K562 (cell line): ENCODE data around the gene SFPQ. TPM values are rescaled to one million over a fixed set of nuclear protein-coding genes. Genes with fewer than 3 reads are reported as not detected.

Source experiments
- ATAC-seq: fragments of 200-7000 bp; cut with Tn5 transposase; 3 replicates; pipeline ENCODE4 v1.9.1; 2020; ENCODE audit warnings: moderate library complexity
- BruUV-seq: library from RNA; stranded (reverse); fragments of 400-500 nt; replicated peaks from 2 replicates; lab custom pipeline; 2021; lab: Mats Ljungman, UMichigan
- CTCF ChIA-PET: fragments of 300-600 bp; formaldehyde crosslinking; extraction: SDS; loops from one replicate; lab custom pipeline; 2021; ENCODE audit warnings: low intra/inter-chr PET ratio; lab: Yijun Ruan, JAX
- POLR2A ChIA-PET: fragments of 300-600, 350-650 bp; sonication (Branson Sonifier 250); formaldehyde crosslinking; extraction: SDS; loops from one replicate; lab custom pipeline; 2021; ENCODE audit warnings: antibody characterized with exemption, inconsistent platforms; lab: Yijun Ruan, JAX
- DNase-seq, 4 experiments: peaks; one replicate each; pipeline versions ENCODE4 v3.0.0 to v3.0.0-alpha.2; 2011 to 2018; ENCODE audit warnings: low spot score in 3 of 4, mixed read lengths in 3 of 4; ENCODE audit errors: extremely low read depth in 1 of 4
- FAIRE-seq: peaks from 2 replicates; lab custom pipeline; 2011; peaks lifted over from hg19 to GRCh38; lab: Jason Lieb, UNC
- H2AFZ ChIP-seq: 2 replicates; pipeline ENCODE4 v1.6.0; 2011; ENCODE audit warnings: low read depth, low read length, control low read depth, inconsistent platforms
- H3K27ac ChIP-seq: fragments of 200-600 bp; 3 replicates; pipeline ENCODE4 v1.8.0; 2011; ENCODE audit warnings: low read depth, mild to moderate bottlenecking, control low read depth, inconsistent platforms, low read length, moderate library complexity, mixed read lengths; ENCODE audit errors: extremely low read depth
- H3K27me3 ChIP-seq, 2 experiments: fragments of 300-600 bp in 1 of 2; 2 replicates in 1 of 2; 3 replicates in 1 of 2; pipeline versions ENCODE4 v1.6.0 to v1.8.0; 2011; ENCODE audit warnings: inconsistent platforms in 2 of 2, low read length in 2 of 2, mild to moderate bottlenecking in 1 of 2, mixed read lengths in 1 of 2, moderate library complexity in 1 of 2; ENCODE audit not compliant: control insufficient read depth in 2 of 2, insufficient read depth in 2 of 2
- H3K36me3 ChIP-seq: fragments of 300-600 bp; 3 replicates; pipeline ENCODE4 v1.8.0; 2011; ENCODE audit warnings: mild to moderate bottlenecking, low read length, inconsistent platforms; ENCODE audit not compliant: control insufficient read depth, insufficient read depth
- H3K4me1 ChIP-seq, 2 experiments: fragments of 200-600 bp in 1 of 2; replicated peaks in 1 of 2; 2 replicates in 1 of 2; 3 replicates in 1 of 2; pipeline versions ENCODE4 v1.5.1 to v1.8.0; 2011; ENCODE audit warnings: inconsistent platforms in 2 of 2, low read length in 2 of 2, mild to moderate bottlenecking in 1 of 2, mixed read lengths in 1 of 2, moderate library complexity in 1 of 2; ENCODE audit not compliant: control insufficient read depth in 2 of 2, insufficient read depth in 2 of 2
- H3K4me2 ChIP-seq: 2 replicates; pipeline ENCODE4 v1.6.1; 2011; ENCODE audit warnings: low read length, control low read depth, inconsistent platforms, mixed read lengths; ENCODE audit not compliant: insufficient read depth
- H3K4me3 ChIP-seq: fragments of 200-600 bp; sonication (generic), shearing (Covaris generic); 2 replicates; pipeline ENCODE4 v1.5.1; 2016; ENCODE audit warnings: control low read depth, inconsistent platforms
- H3K79me2 ChIP-seq: fragments of 200-600 bp; 3 replicates; pipeline ENCODE4 v1.8.0; 2011; ENCODE audit warnings: low read length, inconsistent platforms; ENCODE audit not compliant: control insufficient read depth, insufficient read depth
- H3K9ac ChIP-seq, 2 experiments: 2 replicates each; pipeline versions ENCODE4 v1.6.0 to v1.6.1; 2011; ENCODE audit warnings: low read depth in 2 of 2, low read length in 2 of 2, control low read depth in 1 of 2, inconsistent platforms in 1 of 2, mild to moderate bottlenecking in 1 of 2, mixed read lengths in 1 of 2; ENCODE audit not compliant: insufficient read depth in 1 of 2
- H3K9me1 ChIP-seq: one replicate; pipeline ENCODE4 v1.6.0; 2011; ENCODE audit warnings: inconsistent platforms, mild to moderate bottlenecking, low read length, moderate library complexity; ENCODE audit not compliant: control insufficient read depth, insufficient read depth
- H3K9me3 ChIP-seq: replicated peaks from 2 replicates; pipeline ENCODE4 v1.5.1; 2011; ENCODE audit warnings: low read depth, low read length, inconsistent platforms; ENCODE audit not compliant: control insufficient read depth, insufficient read depth
- H4K20me1 ChIP-seq: replicated peaks from 2 replicates; pipeline ENCODE4 v1.6.1; 2011; ENCODE audit warnings: low read length, inconsistent platforms, mixed read lengths; ENCODE audit not compliant: control insufficient read depth, insufficient read depth
- FIP1L1 ChIP-seq: fragments of 200-400 bp; formaldehyde crosslinking; IDR thresholded peaks from 2 replicates; pipeline ENCODE4 v1.6.1; 2018; ENCODE audit warnings: mild to moderate bottlenecking, low read depth, low read length; ENCODE audit not compliant: poor library complexity, severe bottlenecking
- GTF2A2 ChIP-seq: IDR thresholded peaks from 2 replicates; pipeline ENCODE4 v1.6.1; 2016; ENCODE audit warnings: mild to moderate bottlenecking, missing genetic modification characterization, missing compliant biosample characterization
- HEY1 ChIP-seq: fragments of 250-450 bp; sonication (Bioruptor Pico); IDR thresholded peaks from 2 replicates; pipeline ENCODE4 v1.5.0; 2020; ENCODE audit warnings: mild to moderate bottlenecking, moderate library complexity, borderline replicate concordance
- HOXB6 ChIP-seq: fragments of 250-450 bp; sonication (Bioruptor Pico); IDR thresholded peaks from 2 replicates; pipeline ENCODE4 v1.5.1; 2022; ENCODE audit warnings: mild to moderate bottlenecking, borderline replicate concordance
- MAFK ChIP-seq: IDR thresholded peaks from 2 replicates; pipeline ENCODE4 v1.6.1; 2011; ENCODE audit warnings: low read length, improper control_type of control experiment
- POLR2A ChIP-seq: fragments of 450-650 bp; conservative IDR thresholded peaks from 2 replicates; pipeline ENCODE4 v1.6.1; 2016
- POLR2AphosphoS5 ChIP-seq: IDR thresholded peaks from 2 replicates; pipeline ENCODE4 v1.6.1; 2011; ENCODE audit warnings: mild to moderate bottlenecking, low read depth, low read length, moderate library complexity; ENCODE audit not compliant: control insufficient read depth, insufficient read depth
- POLR3A ChIP-seq: IDR thresholded peaks from 2 replicates; pipeline ENCODE4 v1.6.1; 2011; ENCODE audit warnings: borderline replicate concordance, mild to moderate bottlenecking, moderate library complexity; ENCODE audit not compliant: insufficient read length, insufficient read depth; ENCODE audit errors: extremely low read depth
- RBM15 ChIP-seq: fragments of 200-400 bp; formaldehyde crosslinking; IDR thresholded peaks from 2 replicates; pipeline ENCODE4 v1.6.1; 2018; ENCODE audit warnings: mild to moderate bottlenecking, low read length, moderate library complexity; ENCODE audit not compliant: insufficient read depth
- STAG1 ChIP-seq: sonication (generic); formaldehyde crosslinking; IDR thresholded peaks from 2 replicates; pipeline ENCODE4 v1.5.0; 2020; ENCODE audit warnings: missing genetic modification reagents, borderline replicate concordance
- TAF7 ChIP-seq: fragments of 450-650 bp; IDR thresholded peaks from 2 replicates; pipeline ENCODE4 v1.6.1; 2016; ENCODE audit warnings: missing genetic modification characterization, missing compliant biosample characterization
- ZNF212 ChIP-seq: fragments of 450-650 bp; formaldehyde crosslinking; IDR thresholded peaks from 2 replicates; pipeline ENCODE4 v1.4.0; 2020; ENCODE audit warnings: mild to moderate bottlenecking
- WGBS: fragments of 100-300 bp; shearing (Covaris generic); methylation state at CpG from one replicate; pipeline ENCODE4 v1.1.6; 2016; ENCODE audit warnings: low coverage, mixed read lengths; ENCODE audit not compliant: insufficient coverage; ENCODE audit errors: missing lambda C conversion rate; 5-methylcytosine and 5-hydroxymethylcytosine counted together
- in situ Hi-C: fragments of 300-500 bp; cut with MboI; formaldehyde crosslinking; loops from 4 replicates; pipeline ENCODE4 v1.15.0; 2018; ENCODE audit warnings: inconsistent platforms, mixed read lengths
- intact Hi-C: fragments of 100-400 bp; cut with micrococcal nuclease; formaldehyde crosslinking; loops from 2 replicates; pipeline ENCODE4 v1.14.2; 2022
- polyA plus RNA-seq, 8 experiments: library from polyadenylated mRNA; depleted of rRNA in 4 of 8; stranded (reverse) in 5 of 8; unstranded in 3 of 8; fragments of >200 nt; fragmentation: Nextera tagmentation in 2 of 8; fragmentation: Illumina TruSeq in 1 of 8; extraction: Ambion mirVana in 2 of 8; extraction: Trizol in 1 of 8; gene quantifications; 2 replicates each; pipeline versions ENCODE4 v1.2.1 to v1.2.3, GENCODE V29; 2011 to 2014; ENCODE audit warnings: inconsistent platforms in 1 of 8, missing spikeins in 1 of 8
- total RNA-seq, 7 experiments: library from RNA; depleted of rRNA in 6 of 7; stranded (reverse); fragments of >200 nt in 6 of 7; fragmentation: Illumina TruSeq in 2 of 7; extraction: Trizol in 2 of 7; gene quantifications; 2 replicates each; pipeline versions ENCODE4 v1.2.1 to v1.2.3, GENCODE V29; 2011 to 2021; ENCODE audit warnings: low replicate concordance in 1 of 7

The SFPQ gene
- total and polyA plus RNA-seq, 9 of the 15 experiments (the other 6 are each of a cell fraction or from before 2014, with no cell fraction given), result 69.7 to 562 (median 399) TPM

DNA sequence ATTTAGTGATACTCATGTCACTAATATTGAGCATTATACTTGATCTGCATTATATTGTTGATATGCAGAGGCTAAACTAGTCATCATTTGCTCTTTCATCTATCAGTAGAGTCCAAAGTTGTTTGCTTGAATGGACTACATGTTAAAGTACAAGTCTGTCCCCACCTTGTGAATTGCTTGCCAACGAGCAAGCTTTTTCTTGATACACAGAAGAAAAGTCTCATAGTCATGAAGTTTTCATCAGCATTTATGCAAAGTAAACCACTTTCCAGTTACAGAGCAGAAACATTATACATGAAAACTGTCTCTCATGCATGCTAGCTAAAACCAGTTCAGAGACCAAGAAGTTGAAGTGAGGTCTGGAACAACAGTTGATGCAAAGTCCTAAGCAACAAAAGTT is 13.0 kb downstream of the SFPQ start:
- CTCF ChIA-PET, result no interaction called here
- Histone ChIP-seq H3K79me2 (peaks cover 62% of the 10 kb centered on the region), H4K20me1 (peaks cover 45% of the 10 kb centered on the region), H3K9me1 (peaks cover 6% of the 10 kb centered on the region), H2AFZ (no peak overlapping the region), H3K27ac (no peak overlapping the region), H3K9me3 (no peaks in the 10 kb centered on the region), H3K4me1 (peaks cover 4 to 11% of the 10 kb centered on the region in 2 experiments; a peak in 2 of 5 replicates), H3K4me3 (no peak overlapping the region), H3K9ac (no peak overlapping the region), H3K27me3 (no peaks in the 10 kb centered on the region), H3K4me2 (no peak overlapping the region), H3K36me3 (peaks cover 98% of the 10 kb centered on the region)
- FAIRE-seq (no peak), DNase-seq (no peak), ATAC-seq (no peak)
- BruUV-seq, result no TSS peak
- POLR2A ChIA-PET, result interaction anchor here (0.9 to 4.5 kb wide), 8 partner anchors 9 to 172 kb away, joined by 3 to 42 read pairs (median 3); partner anchors contain the start of genes SFPQ and ZMYM6
- TF ChIP-seq RBM15 (no peak), STAG1 (CRISPR knock-in tag) (no peak), POLR2AphosphoS5 (0 out of 2 replicates have a peak, but pooled peaks have one; percentile 44), ZNF212 (CRISPR knock-in tag) (no peak), POLR3A (no peak), HEY1 (CRISPR knock-in tag) (no peak), HOXB6 (CRISPR knock-in tag) (peak; percentile 21; the same call in 1 of the 2 replicates), FIP1L1 (no peak), MAFK (no peak), TAF7 (tag) (no peak), GTF2A2 (tag) (no peak), POLR2A (peak; percentile 24)
- intact Hi-C loops (loop anchor here (10.0 kb wide), 1 partner anchor 145 kb away; the partner anchor contains the start of gene ZMYM6), in situ Hi-C loops (no loop called here)
- WGBS, result 88% methylated on average over 1 of the region's 1 CpG
